GM15510 (cell line): Measurements from ENCODE around the gene NECAB3.

ENCODE experiments used
- POLR2A ChIP-seq: IDR thresholded peaks from 3 replicates; pipeline ENCODE4 v1.6.1; 2011; ENCODE audit warnings: borderline replicate concordance; ENCODE audit not compliant: insufficient read length; ENCODE audit errors: extremely low read depth

The NECAB3 gene

DNA sequence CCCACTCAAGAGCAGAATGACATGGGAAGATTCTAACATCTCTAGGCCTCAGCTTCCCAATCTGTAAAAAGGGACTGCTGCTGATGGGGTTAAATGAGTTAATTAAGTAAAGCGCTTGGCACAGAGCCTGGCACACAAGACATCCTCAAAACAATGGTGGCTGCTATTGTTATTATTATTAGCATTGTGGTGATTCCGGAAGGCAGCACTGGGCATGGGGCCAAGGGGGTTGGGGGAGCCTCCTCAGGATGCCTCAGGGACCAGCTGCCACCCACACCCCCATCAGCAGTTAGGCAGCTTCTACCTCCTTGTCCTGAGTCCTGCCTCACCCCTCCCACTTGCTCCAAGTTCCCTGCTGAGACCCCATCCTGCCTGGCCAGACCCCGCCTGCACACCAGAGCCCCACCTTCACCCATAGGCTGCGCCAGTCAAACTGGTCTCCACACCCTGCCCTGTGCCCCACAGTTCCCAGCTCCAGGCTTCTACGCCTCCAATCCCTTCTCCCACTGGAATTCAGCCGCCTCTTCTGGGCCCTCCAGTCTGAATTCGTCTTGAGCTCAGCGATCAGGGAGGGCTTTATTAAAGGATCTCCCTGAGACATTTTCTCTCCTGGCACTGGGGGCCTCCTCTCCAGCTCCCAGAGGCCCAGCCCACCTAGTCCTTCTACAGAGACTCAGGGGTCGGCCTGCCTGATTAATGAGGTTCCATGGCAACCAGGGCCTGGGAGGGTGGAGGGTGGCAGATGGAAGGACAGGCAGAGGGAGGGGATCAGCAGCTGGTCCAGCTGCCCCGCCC is 10.5 kb upstream of the NECAB3 start:
- TF ChIP-seq POLR2A: no peak

DNA sequence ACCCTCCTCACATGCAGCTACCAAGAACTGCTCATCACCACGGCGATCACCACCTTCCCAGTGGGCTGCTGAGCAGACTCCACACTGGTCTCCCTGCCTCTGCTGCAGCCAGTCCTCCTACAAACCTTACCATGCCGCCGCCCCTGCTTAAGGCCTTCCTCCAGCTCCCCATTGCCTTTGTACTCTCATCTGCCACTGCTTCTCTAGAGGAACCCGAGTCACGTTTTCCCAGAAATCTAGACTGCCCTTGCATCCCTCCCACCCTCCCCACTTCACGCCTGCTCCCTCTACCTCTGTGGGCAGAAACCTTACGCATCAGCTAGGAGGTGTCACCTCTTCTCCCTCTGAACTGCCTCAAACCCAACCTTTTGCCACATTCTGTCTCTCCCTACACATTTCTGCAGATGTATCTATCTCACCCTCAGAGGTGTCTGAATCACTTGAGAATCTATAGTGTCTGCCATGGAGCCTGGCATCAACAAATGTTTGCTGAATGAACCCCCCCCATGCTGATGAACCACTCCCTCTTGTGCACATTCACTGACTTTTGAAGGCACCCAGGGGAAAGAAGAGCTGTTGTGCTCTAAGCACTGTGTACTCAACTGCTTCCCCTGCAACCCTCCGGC is 7.6 kb upstream of the NECAB3 start:
- no peak for TF ChIP-seq POLR2A

DNA sequence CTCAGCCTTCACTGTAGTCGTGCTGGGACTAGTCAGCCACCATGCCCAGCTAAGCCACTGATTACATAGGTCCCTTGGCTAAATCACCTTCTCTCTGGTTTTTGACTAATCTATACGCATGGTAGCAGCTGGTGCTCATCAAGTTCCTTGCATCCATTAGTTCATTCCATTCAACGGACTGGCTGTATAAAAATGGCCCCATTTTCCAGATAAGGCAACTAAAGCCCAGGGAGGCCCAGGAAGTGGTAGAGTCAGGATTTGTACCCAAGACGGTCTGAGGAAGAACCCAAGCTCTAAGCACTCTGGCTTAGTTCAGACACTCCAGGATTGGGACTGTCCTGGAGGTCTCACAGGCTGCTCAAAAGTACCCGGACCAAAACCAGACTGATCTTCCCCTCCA is 7.1 kb upstream of the NECAB3 start:
- TF ChIP-seq POLR2A: no peak

DNA sequence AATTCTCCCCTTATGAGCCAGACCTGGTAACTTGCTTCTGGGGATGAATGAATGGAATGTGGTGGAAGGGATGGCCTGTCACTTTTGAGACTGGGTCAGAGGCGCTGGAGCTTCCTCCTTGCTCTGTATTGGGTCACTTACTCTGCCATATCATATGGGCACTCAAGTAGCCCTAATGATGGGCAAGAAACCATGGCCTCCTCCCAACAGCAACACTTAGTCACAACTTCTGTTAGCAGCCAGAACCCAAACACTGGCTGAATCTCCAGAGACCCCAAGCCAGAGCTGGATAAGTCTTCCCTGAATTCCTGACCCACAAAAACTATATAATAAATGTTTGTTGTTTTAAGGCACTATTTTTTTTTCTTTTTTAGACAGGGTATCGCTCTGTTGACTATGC is 6.5 kb upstream of the NECAB3 start:
- no peak for TF ChIP-seq POLR2A

DNA sequence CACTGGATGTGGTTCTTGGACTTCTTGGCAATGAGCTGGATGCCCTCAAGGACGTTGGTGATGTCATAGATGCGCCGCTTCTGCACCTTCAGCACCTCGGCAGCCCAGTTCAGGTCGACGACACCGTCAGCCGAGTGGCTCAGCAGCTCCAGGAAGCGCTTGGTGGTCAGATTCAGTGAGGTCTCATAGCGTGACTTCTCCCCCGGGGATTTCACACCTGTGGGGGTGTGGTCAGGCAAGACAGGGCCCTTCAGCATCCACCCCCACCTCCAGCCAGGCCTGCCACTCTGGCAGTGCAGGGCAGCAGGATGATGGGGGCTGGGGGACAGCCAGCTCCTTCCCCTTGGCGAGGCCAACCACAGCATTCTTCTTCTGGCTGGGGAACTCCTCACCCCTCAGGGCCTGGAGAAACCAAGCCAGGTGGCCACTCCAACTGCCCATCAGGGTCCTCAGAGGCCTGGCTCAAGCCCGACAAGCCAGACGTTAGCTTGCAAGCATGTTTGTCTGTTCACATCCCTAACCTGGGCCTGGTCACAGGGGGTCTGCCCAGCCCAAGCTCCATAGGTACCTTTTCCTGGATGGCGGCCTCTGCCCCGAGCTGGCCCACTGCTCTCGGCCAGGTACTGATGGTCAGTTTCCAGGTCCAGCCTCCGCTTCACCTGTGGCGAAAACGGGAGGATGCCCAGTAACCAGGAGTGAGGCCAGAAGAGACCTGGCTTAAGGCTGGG is 5.7 kb upstream of the NECAB3 start:
- no peak for TF ChIP-seq POLR2A

DNA sequence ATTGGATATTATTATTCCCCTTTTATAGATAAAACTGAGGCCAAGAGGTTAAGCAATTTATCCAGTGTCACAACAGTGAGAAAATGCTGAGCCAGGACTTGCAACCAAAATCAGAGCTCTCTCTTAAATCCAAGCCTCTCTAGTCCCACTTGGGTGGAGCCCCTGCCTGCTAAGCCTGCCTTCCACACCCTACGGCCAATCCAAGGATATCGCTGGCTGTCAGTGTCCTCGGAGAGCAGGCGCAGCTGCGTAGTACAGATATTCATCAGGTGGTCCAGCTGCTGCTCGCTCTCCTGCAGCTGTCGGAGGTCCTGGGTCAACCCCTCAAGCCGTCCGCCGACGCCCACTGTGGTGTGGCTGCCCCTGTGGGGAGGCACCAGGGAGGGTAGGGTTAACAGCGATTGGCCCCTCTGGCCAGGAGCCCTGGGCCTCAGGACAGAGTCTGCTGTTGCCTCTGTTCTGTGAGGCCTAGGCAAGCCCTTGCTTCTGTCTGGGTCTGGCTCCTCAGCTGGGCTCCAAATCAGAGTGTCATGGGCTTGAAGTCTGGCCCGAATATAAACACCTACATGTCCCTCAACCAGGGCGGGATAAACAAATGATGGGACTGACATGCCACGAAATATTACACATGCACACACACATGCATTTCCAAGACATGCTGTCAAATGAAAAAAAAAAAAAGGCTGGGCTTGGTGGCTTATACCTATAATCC is 3.9 kb upstream of the NECAB3 start:
- no peak for TF ChIP-seq POLR2A

DNA sequence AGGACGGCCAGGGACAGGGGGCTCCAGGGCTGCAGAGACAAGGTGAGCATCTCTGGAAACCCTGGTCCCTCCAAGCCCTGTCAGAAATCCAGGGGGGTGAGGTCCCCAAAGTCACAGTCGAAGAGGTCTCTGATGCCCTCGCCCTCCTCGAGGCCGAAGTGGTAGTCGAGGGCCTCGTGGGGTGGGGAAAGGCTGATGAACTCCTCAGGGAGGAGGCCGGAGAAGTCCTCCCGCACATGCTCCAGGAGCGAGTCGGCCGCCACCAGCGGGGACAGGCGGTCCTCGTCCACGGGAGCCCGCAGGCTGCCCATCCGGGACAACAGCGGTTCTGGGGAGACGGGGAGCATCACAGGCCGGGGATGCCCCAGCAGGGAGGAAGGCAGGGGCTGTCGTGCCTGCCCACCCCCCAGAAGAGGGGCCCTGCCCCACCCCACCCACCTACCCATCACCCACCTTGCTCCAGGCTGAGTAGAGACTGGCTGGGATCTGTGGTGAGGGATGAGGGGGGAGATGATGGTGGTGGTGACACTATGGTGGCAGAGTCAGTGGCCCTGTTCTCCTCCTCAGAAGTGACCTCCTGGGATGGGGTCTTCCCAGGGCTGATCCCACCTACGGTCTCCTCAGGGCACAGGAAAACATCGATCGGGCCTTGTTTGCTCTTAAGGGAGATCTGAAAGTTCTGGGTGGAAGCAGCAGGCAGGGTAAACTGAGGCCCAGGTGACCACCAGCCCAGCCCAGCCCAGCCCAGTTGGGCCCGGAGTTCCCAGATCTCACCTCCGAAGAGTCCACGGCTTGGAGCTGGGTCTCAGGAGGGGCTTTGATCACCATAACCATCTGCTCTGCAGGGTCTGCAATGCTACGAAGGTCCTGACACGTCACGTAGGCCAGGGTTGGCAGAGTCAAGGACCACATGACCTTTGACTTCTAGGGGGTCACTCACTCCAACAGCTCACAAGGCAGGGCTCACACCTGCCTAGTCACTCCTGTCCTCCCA is 2.7 kb upstream of the NECAB3 start:
- no peak for TF ChIP-seq POLR2A

DNA sequence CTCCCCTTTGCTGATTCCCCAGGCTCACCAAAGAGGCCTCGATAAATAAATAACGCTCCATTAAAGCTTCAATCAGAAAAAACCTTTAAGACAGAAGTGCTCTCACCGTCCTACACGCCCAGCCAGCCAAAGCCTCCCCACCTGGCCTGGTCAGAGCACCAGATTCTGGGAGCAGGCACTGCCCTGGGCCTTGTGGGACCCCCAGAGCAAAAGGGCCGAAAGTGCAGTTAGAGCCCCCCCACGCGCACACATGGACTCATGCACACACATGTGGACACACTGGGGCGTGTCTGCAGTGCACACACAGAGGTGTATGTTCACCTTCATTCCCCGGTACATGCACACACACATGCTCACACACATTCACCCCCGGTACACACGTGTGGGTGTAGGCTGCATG is 1.9 kb upstream of the NECAB3 start:
- TF ChIP-seq POLR2A: no peak

DNA sequence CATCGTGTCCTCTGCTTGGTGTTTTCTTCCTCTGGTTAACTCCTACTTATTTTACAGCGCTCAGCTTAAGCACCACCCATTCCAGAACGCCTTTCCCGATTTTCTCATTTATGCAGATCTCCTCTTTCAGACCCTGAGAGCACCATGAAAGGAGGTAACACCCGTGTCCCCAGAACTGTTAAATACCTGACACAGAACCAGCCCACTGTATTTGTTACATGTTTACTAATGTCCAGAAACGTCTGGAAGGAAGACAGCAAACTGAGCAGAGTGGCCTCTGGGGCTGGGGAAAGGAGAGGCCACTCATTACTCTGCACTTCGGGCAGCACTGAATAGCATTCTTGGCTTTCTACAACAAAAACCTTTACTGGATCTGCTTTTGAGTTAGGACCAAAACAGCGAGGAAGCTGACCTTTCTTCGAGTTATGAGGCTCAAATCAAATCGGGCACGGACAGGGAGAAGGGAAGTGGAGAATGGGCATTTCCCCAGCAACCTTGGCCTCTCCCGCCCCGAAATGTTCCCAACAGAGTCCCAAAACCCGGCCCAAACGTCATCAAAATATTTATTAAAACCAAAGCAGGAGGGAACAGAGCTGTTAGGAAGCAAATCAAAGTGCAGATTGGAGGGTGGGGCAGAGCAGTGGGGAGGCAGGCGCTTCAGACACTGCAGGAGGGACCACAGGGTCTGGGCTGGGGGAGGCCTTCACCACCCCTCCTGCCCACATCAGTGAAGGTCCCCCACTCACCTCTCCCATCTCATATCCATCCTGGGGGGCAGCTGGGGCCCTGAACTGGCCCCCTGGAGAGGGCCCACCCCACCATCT is 1.1 kb upstream of the NECAB3 start:
- TF ChIP-seq POLR2A: no peak

DNA sequence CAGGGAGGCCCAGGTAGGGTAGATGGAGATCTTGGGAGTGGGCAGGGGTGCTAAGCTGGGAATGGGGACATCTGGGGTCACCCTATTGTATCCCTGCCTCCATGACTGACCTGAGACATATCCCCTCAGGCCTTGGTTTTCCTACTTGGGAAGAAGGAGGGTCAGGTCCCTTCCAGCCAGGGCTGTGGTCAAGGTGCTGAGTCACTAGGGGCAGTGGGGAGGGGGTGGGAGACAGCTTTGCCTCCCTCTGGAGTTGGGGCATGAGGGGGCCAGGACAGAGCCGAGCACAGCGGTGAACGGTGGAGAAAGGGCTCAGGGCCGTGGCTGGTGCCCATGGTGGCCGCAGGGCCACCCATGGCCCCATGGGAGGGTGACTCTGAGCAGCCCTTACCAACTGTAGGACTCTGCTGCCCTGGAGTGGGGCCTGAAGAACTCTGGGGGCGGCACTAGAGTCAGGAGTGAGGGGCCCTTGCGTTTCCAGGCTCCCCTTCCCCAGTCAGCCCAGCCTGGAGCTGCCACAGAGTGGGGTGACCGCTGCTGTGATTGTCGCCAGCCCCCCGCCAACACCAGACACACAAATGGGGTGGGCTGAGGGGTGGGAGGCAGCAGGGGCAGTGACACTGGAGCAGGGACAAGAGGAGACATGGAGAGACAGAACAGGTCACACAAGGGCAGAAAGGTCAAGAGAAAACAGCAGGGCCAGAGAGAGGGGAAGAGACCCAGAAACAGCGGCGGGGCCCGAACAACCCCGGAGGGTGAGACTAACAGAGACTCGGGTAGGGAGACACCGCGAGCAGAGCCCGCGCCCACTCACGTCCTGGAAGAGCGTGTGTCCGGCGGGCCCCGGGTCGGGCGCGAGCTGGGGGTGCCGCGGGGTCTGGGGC is 576 bp downstream of the NECAB3 start:
- no peak for TF ChIP-seq POLR2A

DNA sequence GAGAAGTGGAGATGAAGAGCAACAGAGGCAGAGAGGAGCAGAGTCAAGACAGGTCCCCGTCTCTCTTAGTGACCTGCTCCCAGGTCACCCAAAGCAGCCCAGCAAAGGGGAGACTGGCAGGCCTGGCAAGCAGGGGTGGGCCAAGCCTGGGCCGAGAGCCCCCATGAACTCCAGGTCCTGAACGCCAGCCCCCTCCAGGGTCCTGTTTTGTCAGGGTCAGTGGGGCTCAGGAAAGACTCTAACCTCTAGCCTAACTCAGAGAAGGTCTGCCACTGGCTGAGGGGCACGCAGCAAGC is 1.2 kb downstream of the NECAB3 start:
- TF ChIP-seq POLR2A: no peak

DNA sequence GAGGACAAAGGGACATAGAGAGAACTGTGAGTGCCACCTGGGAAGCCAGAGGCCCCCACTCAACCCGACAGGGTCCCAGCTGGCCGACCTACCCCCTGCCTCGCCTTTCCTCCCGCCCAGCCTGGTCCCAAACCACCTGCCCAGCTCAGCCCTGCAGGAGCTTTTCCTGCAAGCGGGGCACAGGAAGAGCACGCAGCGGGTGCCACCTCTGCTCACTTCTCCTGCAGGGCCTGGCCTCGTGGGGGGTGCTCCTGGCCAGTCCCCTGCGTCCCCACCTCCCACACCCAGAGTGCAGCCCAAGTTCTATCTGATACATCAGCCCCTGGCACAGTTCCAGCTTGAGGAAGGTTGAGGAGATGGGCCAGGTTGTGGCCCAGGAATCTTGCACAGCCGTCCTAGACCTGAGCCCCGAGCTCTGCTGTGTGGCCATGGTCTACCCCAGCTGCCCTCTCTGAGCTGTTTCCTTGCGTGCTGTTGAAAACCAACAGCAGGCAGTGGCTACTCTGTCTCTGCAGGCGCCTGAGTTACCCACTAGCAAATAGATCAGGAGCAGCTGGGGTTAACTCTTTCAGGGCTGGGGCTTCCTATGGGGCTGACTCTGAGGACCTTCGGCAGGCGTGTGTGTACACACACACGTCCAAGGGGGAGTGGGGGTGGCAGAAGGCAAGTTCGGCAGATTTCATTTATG is 1.7 kb downstream of the NECAB3 start:
- no peak for TF ChIP-seq POLR2A

DNA sequence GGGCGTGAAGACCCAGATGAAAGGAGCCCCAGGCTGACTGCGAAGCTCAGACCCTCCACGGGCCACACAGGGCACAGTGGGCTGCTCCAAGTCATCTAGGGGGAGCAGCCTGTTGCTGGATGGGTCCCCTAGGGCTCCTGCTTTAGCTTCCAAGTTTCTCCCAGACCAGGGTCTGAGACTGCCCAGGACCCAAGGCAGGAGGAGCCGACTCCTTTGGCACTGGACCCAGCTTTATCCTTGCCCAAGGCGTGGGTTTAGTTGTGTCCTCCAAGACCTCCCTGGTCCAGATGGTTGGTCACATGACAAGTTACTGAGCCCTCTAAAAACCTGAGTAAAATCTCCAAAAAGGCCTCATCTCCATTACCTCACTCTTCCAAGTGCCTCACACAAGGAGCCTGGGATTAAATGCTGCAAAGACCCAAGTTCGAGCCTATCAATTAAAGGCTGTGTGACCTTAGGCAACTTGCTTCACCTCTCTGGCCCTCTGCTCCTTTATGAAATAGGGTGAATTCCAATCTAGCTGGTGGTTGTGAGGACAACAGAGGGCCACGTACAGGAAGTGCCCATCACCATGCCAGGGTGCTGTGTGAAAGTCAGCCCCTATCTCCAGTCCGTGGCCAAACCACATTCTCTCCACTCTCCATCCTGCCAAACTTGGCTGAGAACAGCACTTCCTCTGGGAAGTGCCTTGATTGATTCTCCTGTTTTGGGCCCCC is 2.5 kb downstream of the NECAB3 start:
- TF ChIP-seq POLR2A: no peak
